HCT116 (cell line): ENCODE results near the gene AMER2. TPM values are rescaled to one million over a fixed set of nuclear protein-coding genes. Genes with fewer than 3 reads are reported as not detected.

Experiments
- ATAC-seq: fragments of 200-7000 bp; cut with Tn5 transposase; 2 replicates; pipeline ENCODE4 v1.9.1; 2020; ENCODE audit warnings: mild to moderate bottlenecking, moderate library complexity
- BruUV-seq: library from RNA; stranded (reverse); fragments of 400-500 nt; replicated peaks from 2 replicates; lab custom pipeline; 2021; lab: Mats Ljungman, UMichigan
- CTCF ChIA-PET: fragments of 300-600 bp; sonication (Branson Sonifier 250); formaldehyde crosslinking; loops from one replicate; lab custom pipeline; 2021; ENCODE audit warnings: antibody characterized with exemption; lab: Charles Lee
- POLR2A ChIA-PET: fragments of 300-600, 350-600 bp; sonication (Branson Sonifier 250); formaldehyde crosslinking; loops from one replicate; lab custom pipeline; 2021; ENCODE audit warnings: antibody characterized with exemption; lab: Charles Lee
- RAD21 ChIA-PET, 2 experiments: fragments of 300-600 bp; sonication (Branson Sonifier 250); formaldehyde crosslinking; loops; one replicate each; lab custom pipeline; 2023; ENCODE audit warnings: low total read pairs in 2 of 2; ENCODE audit not compliant: uncharacterized antibody in 2 of 2, unreplicated experiment in 2 of 2, low non-redundant PET in 1 of 2; lab: Charles Lee
- DNase-seq: peaks from one replicate; pipeline ENCODE4 v3.0.0-alpha.2; 2010; ENCODE audit warnings: low read depth, low spot score
- H2AFZ ChIP-seq: fragments of 200-600 bp; shearing (Covaris generic), sonication (generic); 2 replicates; pipeline ENCODE4 v1.6.1; 2017; ENCODE audit warnings: low read depth, mixed run types, mixed read lengths, antibody characterized with exemption, low read length; ENCODE audit not compliant: poor library complexity, severe bottlenecking
- H3K27ac ChIP-seq: 2 replicates; pipeline ENCODE4 v1.5.1; 2012; ENCODE audit warnings: low read depth, low read length
- H3K27me3 ChIP-seq: fragments of 200-600 bp; sonication (generic); 2 replicates; pipeline ENCODE4 v1.6.1; 2016; ENCODE audit warnings: mixed run types, low read length, mixed read lengths; ENCODE audit not compliant: insufficient read depth
- H3K36me3 ChIP-seq, 2 experiments: fragments of 200-500 bp in 1 of 2; fragments of 200-600 bp in 1 of 2; sonication (Bioruptor generic) in 1 of 2; sonication (generic) in 1 of 2; 2 replicates each; pipeline versions ENCODE4 v1.5.1 to v1.6.1; 2014 to 2016; ENCODE audit warnings: low read length in 2 of 2, inconsistent platforms in 1 of 2, mixed read lengths in 1 of 2, mixed run types in 1 of 2; ENCODE audit not compliant: insufficient read depth in 2 of 2, control insufficient read depth in 1 of 2
- H3K4me1 ChIP-seq, 2 experiments: fragments of 200-600 bp in 1 of 2; sonication (generic) in 1 of 2; 2 replicates each; pipeline versions ENCODE4 v1.5.1 to v1.6.1; 2012 to 2017; ENCODE audit warnings: low read length in 2 of 2, inconsistent platforms in 1 of 2, mild to moderate bottlenecking in 1 of 2, mixed read lengths in 1 of 2, mixed run types in 1 of 2, moderate library complexity in 1 of 2; ENCODE audit not compliant: insufficient read depth in 2 of 2, control insufficient read depth in 1 of 2
- H3K4me2 ChIP-seq: fragments of 200-600 bp; sonication (generic); 2 replicates; pipeline ENCODE4 v1.6.1; 2017; ENCODE audit warnings: mixed run types, low read length, mixed read lengths
- H3K4me3 ChIP-seq, 2 experiments: fragments of 200-600 bp in 1 of 2; sonication (generic) in 1 of 2; replicated peaks in 1 of 2; 2 replicates each; pipeline ENCODE4 v1.5.1; 2011 to 2016; ENCODE audit warnings: low read length in 2 of 2, control low read depth in 1 of 2, low read depth in 1 of 2, mild to moderate bottlenecking in 1 of 2, mixed read lengths in 1 of 2, mixed run types in 1 of 2
- H3K79me2 ChIP-seq: fragments of 200-600 bp; sonication (generic); 2 replicates; pipeline ENCODE4 v1.6.1; 2017; ENCODE audit warnings: mild to moderate bottlenecking, mixed run types, low read length, moderate library complexity, mixed read lengths; ENCODE audit not compliant: insufficient read depth
- H3K9ac ChIP-seq: fragments of 200-600 bp; sonication (generic); 2 replicates; pipeline ENCODE4 v1.6.1; 2016; ENCODE audit warnings: low read length, mixed read lengths
- H3K9me2 ChIP-seq: fragments of 200-600 bp; sonication (generic), shearing (Covaris generic); 2 replicates; pipeline ENCODE4 v1.6.1; 2017; ENCODE audit warnings: mixed run types, mild to moderate bottlenecking, moderate library complexity; ENCODE audit not compliant: insufficient read depth
- H3K9me3 ChIP-seq, 2 experiments: fragments of 200-500 bp in 1 of 2; fragments of 200-600 bp in 1 of 2; sonication (Bioruptor generic) in 1 of 2; sonication (generic) in 1 of 2; 2 replicates each; pipeline ENCODE4 v1.6.1; 2014 to 2017; ENCODE audit warnings: low read length in 2 of 2, mixed read lengths in 2 of 2, inconsistent platforms in 1 of 2, low read depth in 1 of 2, mild to moderate bottlenecking in 1 of 2, mixed run types in 1 of 2, moderate library complexity in 1 of 2; ENCODE audit not compliant: control insufficient read depth in 1 of 2, insufficient read depth in 1 of 2
- H4K20me1 ChIP-seq: fragments of 200-600 bp; sonication (generic), shearing (Covaris generic); 2 replicates; pipeline ENCODE4 v1.6.1; 2017; ENCODE audit warnings: mixed run types, mild to moderate bottlenecking, moderate library complexity; ENCODE audit not compliant: insufficient read depth
- EGR1 ChIP-seq: IDR thresholded peaks from 2 replicates; pipeline ENCODE4 v1.6.1; 2012; ENCODE audit warnings: low read depth
- EZH2phosphoT487 ChIP-seq: fragments of 200-600 bp; IDR thresholded peaks from 2 replicates; pipeline ENCODE4 v1.6.1; 2018; ENCODE audit warnings: antibody characterized with exemption, borderline replicate concordance
- FOSL1 ChIP-seq: IDR thresholded peaks from 2 replicates; pipeline ENCODE4 v1.6.1; 2012; ENCODE audit warnings: low read depth
- JUND ChIP-seq: IDR thresholded peaks from 2 replicates; pipeline ENCODE4 v1.6.1; 2012
- SP1 ChIP-seq: IDR thresholded peaks from 2 replicates; pipeline ENCODE4 v1.6.1; 2012; ENCODE audit warnings: low read depth
- TCF7L2 ChIP-seq: IDR thresholded peaks from 2 replicates; pipeline ENCODE4 v1.7.0; 2011; ENCODE audit warnings: borderline replicate concordance, inconsistent platforms; ENCODE audit not compliant: insufficient read depth, insufficient read length; ENCODE audit errors: extremely low read depth
- ZFX ChIP-seq: fragments of 450-650 bp; IDR thresholded peaks from 2 replicates; pipeline ENCODE4 v1.6.1; 2017
- intact Hi-C: fragments of 100-400 bp; cut with micrococcal nuclease; formaldehyde crosslinking; loops from 2 replicates; pipeline ENCODE4 v1.10.0; 2022
- total RNA-seq: library from RNA; stranded (reverse); gene quantifications from one replicate; pipeline ENCODE4 v1.2.1, GENCODE V29; 2021; ENCODE audit not compliant: unreplicated experiment
- TF ChIP-seq, protein P1 (sequence below): IDR thresholded peaks from 2 replicates; pipeline ENCODE4 v1.6.1; 2012
- TF ChIP-seq, protein P2 (sequence below): IDR thresholded peaks from 2 replicates; pipeline ENCODE4 v1.6.1; 2011; ENCODE audit warnings: mild to moderate bottlenecking, low read length, moderate library complexity; ENCODE audit not compliant: insufficient replicate concordance; ENCODE audit errors: extremely low read depth

Gene AMER2
- total RNA-seq, 1 experiment from 2014 or later = not detected

GRCh38 chr13:25147638-25148401 is 24.3 kb downstream of the AMER2 start:
- no peaks in the 10 kb centered on the region for H4K20me1 ChIP-seq
- ChIA-PET POLR2A (no interaction called here), RAD21 (no interaction called here), CTCF (no interaction called here)
- H3K9me2 ChIP-seq = no peaks in the 10 kb centered on the region
- H2AFZ ChIP-seq = no peak overlapping the region
- H3K9me3 ChIP-seq = no peaks in the 10 kb centered on the region
- no peak overlapping the region for H3K4me3 ChIP-seq
- no peak overlapping the region for H3K27ac ChIP-seq
- no peak for DNase-seq
- ATAC-seq = no peak
- H3K27me3 ChIP-seq = peaks cover 6% of the 10 kb centered on the region
- no TSS peak for BruUV-seq
- H3K36me3 ChIP-seq = no peaks in the 10 kb centered on the region
- no peak overlapping the region for H3K9ac ChIP-seq
- no peaks in the 10 kb centered on the region for H3K4me1 ChIP-seq
- no peaks in the 10 kb centered on the region for H3K79me2 ChIP-seq
- intact Hi-C loops = no loop called here
- H3K4me2 ChIP-seq = no peak overlapping the region
- TF ChIP-seq JUND (no peak), TCF7L2 (no peak), ZFX (no peak), EZH2phosphoT487 (no peak), SP1 (no peak), FOSL1 (no peak), EGR1 (no peak)
- TF ChIP-seq, protein P1, sequence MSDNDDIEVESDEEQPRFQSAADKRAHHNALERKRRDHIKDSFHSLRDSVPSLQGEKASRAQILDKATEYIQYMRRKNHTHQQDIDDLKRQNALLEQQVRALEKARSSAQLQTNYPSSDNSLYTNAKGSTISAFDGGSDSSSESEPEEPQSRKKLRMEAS = no peak
- TF ChIP-seq, protein P2, sequence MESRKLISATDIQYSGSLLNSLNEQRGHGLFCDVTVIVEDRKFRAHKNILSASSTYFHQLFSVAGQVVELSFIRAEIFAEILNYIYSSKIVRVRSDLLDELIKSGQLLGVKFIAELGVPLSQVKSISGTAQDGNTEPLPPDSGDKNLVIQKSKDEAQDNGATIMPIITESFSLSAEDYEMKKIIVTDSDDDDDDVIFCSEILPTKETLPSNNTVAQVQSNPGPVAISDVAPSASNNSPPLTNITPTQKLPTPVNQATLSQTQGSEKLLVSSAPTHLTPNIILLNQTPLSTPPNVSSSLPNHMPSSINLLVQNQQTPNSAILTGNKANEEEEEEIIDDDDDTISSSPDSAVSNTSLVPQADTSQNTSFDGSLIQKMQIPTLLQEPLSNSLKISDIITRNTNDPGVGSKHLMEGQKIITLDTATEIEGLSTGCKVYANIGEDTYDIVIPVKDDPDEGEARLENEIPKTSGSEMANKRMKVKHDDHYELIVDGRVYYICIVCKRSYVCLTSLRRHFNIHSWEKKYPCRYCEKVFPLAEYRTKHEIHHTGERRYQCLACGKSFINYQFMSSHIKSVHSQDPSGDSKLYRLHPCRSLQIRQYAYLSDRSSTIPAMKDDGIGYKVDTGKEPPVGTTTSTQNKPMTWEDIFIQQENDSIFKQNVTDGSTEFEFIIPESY = no peak
